GM21515 (cell line): ENCODE results near the gene DUXB.
A peak's percentile ranks its signal among the peaks of the same experiment; 100 is the strongest.

Experiments
- ATAC-seq: cut with Tn5 transposase; IDR thresholded peaks from one replicate; pipeline ENCODE4 v1.9.1; 2021; ENCODE audit not compliant: unreplicated experiment

Gene DUXB

GRCh38 chr16:75660726-75661302, 40.4 kb downstream of the DUXB start:
- no peak for ATAC-seq

GRCh38 chr16:75660321-75660720, 40.9 kb downstream of the DUXB start:
- no peak for ATAC-seq

GRCh38 chr16:75658175-75658574, 43.1 kb downstream of the DUXB start:
- no peak for ATAC-seq

GRCh38 chr16:75653922-75654321, 47.3 kb downstream of the DUXB start:
- ATAC-seq: no peak

GRCh38 chr16:75648265-75649076, 52.8 kb downstream of the DUXB start:
- peak; percentile 37 for ATAC-seq

- peak; percentile 84 for ATAC-seq
These were observed 53.6 kb downstream of the DUXB start, which contains the start of the genes KARS1 and TERF2IP for GRCh38 chr16:75647492-75648264. KARS1 (minus strand) TSS chr16:75647665; CDS start chr16:75647639, 26 bp downstream. TERF2IP (plus strand) TSS chr16:75647773; CDS start chr16:75647883, 110 bp downstream.

- ATAC-seq: peak; percentile 22
These were observed 54.2 kb downstream of the DUXB start for GRCh38 chr16:75647112-75647491.

GRCh38 chr16:75644240-75645012, 56.8 kb downstream of the DUXB start:
- ATAC-seq: no peak
